ENCODE data around the gene YEATS4.

Gene YEATS4

DNA sequence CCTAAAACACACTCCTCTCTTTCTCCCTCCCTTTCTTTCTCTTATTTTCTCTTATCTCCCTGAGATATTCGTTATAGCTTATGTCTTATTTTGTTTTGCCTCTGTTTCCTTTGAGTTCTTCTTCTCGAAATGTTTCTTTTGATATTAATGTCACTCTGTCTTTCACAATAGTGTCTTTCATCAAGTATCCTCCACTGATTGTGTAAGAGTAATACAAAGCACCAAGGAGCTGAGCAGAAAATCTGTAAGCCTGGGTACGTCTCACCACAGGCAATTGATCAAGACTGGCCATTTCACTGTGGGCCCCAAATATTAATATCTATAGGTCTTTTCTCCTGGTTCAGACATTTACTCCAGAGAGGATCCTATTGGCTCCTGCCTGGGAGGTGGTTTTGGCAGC is 16.2 kb upstream of the YEATS4 start:
- no peak for DNase-seq

DNA sequence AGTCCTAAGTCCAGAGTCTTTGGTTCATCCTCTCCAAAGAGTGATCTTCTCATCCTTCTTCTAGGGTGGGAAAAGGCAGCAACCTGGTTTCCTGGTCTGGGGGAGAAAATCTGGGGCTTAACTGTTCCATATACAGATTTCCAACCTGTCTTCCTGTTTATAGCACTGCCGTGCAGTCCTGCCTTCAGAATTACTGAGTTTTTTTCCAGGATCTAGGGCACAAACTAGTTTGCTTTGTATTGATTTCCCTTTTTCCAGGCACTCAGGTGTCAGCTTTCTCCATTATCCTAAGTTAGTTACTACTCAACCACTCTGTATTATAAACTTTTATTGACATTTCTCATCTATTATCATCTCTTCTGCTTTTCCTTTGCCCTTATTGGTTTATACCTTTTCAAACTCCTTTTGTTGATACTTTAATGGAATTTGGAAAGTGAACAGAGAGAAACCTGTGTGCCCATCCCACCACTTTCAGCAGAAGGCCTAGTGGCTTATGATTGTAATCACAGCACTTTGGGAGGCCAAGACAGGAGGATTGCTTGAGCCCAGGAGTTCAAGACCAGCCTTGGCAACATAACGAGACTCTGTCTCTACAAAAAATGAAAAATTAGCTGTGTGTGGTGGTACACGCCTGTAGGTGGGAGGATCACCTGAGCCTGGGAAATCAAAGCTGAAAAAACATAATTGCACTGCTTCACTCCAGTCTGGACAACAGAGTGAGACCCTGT is 15.5 kb upstream of the YEATS4 start:
- DNase-seq, result no peak

DNA sequence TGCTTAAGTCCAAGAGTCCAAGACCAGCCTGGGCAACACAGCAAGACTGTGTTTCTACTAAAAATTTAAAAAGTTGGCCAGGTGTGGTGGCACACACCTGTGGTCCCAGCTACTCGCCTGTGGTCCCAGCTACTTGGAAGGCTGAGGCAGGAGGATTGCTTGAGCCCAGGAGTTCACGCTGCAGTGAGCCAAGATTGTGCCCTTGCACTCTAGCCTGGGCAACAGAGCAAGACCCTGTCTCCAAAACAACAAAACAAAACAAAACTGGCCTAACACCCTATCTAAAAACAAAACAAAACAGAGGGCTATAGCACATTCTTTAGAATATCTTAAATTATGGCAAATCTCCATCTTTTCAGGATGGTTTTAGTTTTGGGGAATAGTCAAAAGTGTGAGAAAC is 14.5 kb upstream of the YEATS4 start:
- no peak for DNase-seq

DNA sequence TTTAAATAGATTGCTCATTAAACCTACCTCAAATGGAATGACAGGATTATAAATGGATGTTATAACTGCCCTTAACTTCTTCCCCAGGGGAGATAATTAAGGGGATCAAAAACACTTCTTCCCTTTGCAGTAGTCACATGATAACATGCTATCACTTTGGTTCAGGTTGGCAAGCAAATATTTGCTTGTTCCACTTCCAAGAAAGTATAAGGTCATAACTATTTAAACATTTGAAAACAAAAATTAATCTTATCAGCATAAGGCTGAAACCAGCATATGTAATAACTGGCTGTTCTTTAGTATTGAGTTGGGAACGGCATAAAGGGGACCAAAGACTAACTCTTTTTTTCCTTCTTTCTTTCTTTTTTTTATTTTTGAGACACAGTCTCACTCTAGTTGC is 13.8 kb upstream of the YEATS4 start:
- no peak for DNase-seq

DNA sequence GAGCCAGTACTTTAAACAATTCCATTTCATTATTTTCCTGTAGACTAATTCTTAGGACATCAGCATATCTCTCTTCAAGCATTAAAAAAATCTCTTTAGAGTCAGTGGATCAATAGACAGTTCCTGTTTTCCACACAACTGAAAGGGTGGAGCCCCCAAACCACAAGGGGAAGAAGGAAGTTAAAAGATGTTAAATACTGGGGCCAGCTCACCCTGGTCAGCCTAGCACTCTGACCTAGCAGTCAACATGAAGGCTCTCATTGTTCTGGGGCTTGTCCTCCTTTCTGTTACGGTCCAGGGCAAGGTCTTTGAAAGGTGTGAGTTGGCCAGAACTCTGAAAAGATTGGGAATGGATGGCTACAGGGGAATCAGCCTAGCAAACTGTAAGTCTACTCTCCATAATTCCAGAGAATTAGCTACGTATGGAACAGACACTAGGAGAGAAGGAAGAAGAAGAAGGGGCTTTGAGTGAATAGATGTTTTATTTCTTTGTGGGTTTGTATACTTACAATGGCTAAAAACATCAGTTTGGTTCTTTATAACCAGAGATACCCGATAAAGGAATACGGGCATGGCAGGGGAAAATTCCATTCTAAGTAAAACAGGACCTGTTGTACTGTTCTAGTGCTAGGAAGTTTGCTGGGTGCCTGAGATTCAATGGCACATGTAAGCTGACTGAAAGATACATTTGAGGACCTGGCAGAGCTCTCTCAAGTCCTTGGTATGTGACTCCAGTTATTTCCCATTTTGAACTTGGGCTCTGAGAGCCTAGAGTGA is 11.2 kb upstream of the YEATS4 start, which contains the start of gene LYZ:
LYZ (plus strand) TSS at position 220 of the 777 bp plus-strand sequence; CDS start at position 248, 28 bp downstream.
- DNase-seq, result no peak

DNA sequence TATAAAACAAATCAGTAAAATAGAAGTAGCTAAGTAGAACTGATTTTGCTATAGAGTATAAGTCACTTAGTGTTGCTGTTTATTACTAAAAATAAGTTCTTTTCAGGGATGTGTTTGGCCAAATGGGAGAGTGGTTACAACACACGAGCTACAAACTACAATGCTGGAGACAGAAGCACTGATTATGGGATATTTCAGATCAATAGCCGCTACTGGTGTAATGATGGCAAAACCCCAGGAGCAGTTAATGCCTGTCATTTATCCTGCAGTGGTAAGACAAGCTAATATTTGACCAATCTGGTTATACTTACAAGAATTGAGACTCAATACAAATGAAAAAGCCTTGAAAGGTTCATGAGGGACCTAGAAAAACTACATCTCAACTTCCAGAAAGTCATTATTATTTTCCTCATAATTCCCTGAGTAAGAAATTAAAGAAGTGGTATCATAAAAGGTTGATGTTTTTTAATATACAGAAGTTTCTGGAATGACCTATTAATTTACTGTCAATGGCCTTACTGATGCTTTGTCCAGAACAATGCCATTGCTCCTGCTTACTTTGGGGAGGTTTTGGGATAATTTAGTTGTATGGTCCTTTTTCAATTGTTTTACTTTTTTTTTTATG is 9.4 kb upstream of the YEATS4 start:
- DNase-seq, result no peak

DNA sequence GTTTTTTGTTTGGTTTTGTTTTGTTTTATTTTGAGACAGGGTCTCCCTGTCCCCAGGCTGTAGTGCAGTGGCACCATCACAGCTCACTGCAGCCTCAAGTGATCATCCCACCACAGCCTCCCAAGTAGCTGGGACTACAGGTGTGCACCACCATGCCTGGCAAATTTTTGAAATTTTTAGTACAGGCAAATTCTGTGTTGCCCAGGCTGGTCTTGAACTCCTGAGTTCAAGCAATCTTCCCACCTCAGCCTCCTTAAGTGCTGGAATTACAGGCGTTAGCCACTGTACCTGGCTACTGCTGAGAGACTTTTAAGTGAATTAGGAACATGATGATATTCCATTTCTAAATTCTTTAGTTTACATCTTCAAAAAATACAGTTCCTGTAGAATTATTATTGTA is 8.8 kb upstream of the YEATS4 start:
- no peak for DNase-seq

DNA sequence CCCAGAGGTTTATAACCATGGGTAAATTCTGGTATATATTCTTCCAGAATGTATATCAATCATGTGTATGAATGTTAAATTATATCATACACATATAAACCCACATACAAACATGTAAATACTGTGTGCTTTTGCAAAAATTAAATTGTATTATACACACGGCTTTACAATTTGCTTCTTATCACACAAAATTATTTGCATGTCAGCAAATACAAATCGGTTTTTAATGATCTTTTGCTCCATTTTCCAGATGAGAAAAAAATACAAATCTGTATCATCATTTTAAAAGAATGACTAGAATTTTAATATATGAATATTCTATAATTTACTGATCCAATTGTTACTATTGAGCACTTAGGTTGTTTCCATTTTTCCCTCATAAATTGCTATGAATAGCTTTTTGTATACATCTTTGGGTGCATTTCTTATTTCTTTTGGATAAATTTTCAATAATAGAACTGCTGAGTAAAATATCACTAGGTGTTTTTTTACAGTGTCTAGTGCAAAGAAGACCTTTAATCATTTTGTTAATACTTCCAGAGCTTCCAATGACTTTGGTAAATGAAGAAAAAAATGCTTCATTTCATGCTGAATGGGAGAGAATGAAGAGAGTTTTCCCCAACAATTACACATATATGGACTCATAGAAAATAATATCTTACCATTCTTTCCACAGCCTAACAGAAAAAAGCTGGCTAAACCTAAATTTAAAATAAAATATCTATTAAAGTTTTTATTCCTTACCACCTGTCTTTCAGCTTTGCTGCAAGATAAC is 7.9 kb upstream of the YEATS4 start:
- DNase-seq, result no peak

DNA sequence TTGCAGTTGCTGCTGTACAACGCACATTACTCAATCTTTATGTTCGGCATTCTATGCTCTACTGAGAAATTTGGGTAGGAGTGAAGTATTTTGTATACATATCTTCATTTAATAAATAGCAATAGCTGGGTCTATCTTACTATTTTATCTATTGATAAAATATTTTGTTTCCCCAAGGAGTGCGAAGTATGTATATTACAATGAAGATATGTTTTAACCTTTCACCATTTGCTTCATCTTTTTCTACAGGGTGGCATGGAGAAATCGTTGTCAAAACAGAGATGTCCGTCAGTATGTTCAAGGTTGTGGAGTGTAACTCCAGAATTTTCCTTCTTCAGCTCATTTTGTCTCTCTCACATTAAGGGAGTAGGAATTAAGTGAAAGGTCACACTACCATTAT is 6.6 kb upstream of the YEATS4 start:
- no peak for DNase-seq

DNA sequence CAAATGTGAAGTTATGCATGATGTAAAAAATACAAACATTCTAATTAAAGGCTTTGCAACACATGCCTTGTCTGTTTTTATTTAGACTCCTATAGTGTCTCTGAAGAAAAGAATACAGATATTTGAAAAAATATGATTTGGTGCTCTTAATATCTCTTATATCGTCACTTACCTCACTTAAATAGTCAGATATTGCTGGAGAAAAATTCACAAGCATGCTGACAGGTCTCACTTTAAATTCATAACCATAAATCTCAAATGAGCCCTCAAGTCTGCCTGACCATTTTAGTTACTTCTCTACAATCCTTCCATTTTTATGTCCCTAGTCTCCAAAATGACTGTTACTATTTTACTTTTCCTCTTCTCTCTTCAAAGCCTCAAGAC is 5.4 kb upstream of the YEATS4 start:
- DNase-seq, result no peak

DNA sequence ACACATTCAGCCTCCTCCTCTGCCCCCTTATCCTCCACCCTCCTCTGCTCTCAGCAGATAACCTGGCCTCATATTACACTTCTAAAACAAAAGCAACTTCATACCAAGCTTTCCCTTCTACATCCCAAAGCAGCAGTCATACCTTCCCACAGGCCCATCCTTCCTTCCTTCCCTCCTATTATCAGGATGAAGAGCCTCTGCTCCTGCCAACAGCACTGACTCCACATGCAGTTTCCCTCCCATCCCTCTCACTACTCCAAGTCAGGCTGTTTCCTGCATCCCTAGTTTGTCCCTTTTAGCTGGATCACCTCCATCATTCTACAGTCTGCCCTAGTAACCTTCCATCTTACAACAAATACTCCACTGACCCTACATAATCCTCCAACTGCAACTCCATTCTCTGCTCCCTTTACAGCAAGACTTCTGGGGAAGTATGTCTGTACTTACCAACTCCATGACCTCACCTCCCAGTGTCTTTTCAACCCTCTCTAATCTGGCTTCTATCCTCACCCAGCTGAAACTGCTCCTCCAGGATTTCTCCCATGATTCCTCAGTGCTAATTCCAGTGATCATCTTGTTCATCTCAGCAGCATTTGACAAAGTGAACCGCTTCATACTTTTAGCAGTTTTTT is 4.9 kb upstream of the YEATS4 start:
- DNase-seq, result no peak

DNA sequence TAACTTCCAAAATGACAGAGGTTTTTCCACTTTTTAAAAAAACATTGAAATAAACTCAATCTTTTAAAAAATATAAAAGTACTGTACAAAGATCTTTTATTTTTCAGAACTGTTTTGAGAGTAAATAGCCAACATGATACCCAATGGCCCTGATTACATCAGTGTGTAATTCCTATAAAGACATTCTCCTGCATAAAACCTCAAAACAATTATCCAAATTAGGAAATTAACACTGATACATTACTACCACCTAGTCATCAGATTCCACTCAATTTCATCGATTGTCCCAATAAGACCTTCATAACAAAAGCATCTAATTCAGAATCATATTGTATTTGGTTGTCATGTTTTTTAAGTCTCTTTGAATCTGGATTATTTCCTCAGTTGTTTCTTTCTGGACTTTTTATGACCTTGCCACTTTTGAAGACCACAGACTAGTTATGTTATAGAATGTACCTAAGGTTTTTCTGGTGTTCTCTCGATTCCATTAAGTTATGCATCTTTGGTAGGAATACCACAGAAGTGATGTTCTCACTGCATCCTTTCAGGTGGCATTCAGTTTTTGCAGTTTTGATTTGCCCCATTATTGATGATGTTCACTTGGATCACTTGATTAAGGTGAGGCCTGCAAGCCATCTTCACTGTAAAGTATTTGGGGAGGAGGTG is 4.0 kb upstream of the YEATS4 start:
- DNase-seq, result no peak

DNA sequence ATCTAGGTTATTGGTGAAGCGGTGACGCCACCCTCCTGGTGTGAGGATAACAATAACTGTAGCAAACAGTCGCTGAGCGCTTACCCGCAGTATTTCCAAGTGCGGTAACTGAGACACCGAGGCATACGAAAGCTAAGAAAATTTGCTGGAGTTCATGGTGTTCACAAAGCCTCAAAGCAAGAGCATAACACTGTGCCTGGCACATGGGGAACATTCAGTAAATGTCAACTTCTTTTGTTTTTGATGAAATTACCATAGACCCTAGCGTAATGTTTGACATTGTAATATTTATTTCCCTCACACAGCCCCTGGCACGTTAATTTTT is 767 bp downstream of the YEATS4 start:
- no peak for DNase-seq

DNA sequence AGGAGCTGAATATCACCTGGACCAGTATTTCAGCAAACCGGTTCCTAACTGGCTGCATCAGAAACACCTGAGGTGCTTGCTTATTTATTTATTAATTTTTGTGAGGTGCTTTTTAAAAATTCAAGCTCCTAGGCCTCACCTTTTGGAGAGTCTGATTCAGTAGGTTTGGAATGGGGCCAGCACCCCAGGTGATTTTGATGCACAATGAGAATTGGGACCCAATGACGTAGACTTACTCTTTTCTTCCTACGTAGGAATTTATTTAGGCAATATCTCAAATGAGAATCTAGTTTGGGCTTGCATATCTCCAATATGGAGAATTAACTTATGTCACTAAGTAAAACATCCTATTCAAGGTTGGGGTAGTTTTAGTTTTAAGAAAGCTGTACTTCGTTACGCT is 7.3 kb downstream of the YEATS4 start:
- DNase-seq, result no peak

DNA sequence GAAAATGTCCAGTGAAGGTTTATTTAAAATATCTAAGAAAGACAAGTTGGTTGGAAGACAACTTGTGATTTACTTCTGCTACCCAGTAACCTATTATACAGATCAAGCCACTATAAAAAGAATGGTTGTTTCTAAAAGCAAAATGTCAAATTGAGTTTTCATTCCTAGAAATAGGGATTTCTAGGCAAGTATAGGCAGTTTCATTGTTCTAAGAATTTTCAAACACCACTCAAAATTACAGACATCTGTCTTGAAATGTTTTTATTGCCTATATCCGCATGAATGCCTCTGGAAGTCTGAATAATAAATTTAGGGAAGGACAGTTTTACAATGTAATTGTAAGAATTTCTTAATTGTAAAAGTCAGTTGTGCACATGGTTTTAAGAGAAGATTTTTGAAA is 8.6 kb downstream of the YEATS4 start:
- no peak for DNase-seq

DNA sequence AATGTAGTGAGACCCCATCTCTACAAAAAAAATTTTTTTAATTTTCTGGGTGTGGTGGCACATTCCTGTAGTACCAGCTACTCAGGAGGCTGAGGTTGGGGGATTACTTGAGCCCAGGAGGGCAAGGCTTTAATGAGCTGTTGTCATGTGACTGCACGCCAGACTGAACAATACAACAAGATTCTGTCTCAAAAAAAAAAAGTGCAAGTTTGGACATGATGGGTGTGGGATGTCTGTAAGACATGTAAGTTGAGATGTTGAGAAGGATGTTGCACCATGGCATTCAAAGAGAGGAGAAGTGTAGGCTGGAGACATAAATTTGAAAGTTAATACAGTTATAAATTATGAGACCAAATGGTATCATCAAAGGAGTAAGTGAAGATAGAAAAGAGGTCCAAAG is 23.5 kb downstream of the YEATS4 start:
- no peak for DNase-seq

DNA sequence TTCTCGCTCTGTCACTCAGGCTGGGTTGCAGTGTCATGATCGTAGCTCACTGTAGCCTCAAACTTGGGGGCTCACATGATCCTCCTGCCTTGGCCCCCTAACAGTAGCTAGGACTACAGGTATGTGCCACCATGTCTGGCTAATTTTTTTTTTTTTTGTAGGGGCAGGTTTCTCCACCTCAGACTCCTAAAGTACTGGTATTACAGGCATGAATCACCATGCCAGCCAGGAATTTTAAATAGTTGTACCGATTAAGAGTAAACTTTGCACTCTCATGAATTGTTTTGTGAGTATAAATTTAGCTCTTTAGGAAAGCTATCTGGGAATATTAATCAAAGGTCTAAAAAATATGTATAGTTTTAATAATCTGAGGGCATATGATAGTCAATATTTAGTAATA is 25.5 kb downstream of the YEATS4 start:
- no peak for DNase-seq

DNA sequence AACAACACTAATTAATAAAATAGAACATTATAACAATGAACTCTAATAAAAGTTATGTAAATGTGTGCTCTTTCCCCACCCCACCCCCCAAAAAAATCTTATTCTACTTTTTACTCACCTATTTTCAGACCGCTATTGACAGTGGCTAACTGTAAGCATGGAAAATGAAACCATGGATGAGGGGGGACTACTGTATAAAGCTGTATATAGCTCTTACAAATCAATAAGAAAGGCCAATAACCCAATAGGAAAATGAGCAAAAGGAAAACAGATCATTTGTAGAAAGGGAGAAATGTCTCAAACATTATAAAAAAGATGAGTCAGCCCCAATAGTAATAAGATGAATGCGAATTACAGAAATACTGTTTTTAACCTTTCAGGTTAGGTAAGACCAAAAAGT is 27.4 kb downstream of the YEATS4 start:
- no peak for DNase-seq

DNA sequence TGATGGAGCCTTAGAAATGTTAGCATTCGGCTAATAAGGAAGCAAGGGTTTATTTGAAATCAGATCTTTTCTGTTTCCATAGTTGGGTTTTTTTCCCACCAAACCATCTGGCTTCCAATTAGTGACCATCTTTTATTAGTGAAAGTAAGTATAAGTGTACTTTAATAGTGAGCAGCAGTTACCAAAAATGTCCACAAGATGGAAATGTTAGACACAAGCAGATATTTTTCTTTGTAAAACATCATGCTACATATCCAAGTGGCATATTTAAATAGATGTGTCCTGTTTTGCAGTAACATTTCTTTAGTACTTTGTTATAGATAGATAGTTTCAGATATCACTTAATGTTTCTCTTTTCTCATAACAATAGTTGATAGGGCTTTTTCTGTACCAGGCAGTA is 28.8 kb downstream of the YEATS4 start:
- DNase-seq, result no peak

DNA sequence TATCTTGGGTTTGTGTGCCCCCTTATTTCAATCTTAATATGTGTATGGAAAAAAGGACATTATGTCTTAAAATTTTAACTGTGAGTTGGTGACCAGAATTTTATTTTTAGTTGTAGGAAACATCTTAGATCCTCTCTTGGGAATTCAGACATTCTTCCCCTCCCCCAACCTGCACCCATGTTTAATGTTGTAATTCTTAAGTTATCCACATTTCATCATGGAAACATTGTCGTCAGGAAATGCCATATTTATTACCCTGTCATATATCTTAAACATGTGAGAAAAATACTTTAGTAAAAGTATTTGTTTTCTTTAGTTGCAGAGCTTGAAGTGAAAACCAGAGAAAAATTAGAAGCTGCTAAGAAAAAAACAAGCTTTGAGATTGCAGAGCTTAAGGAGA is 30.3 kb downstream of the YEATS4 start:
- no peak for DNase-seq

DNA sequence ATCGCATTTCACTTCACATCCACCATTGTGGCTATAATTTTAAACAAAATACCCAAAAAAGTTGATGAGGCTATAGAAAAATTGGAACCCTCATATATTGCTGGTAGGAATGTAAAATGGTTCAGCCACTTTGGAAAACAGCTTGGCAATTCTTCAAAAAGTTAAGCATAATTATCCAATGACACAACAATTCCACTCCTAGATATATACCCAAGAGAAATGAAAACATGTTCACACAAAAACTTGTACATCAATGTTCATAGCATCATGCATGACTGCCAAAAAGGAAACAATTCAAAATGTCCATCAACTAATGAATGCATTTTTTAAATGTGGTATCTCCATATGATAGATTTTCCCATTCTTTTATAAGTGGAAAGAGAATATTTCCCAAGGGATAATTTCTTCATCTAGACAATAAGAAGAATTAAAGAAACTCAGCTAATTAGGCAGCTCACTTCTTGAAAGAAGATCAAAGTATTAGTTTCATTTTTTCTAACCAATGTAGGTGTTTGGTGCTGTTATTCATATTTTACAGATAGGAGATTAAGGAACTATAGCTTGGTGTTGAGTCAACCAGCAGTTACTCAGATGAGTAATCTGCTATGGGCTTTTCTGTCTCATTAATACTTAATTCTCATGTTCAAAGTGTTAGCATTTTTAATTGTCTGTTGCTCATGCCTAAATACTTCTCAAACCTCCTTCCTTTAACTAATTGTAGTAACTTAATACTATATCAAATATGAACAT is 32.8 kb downstream of the YEATS4 start:
- DNase-seq, result no peak

DNA sequence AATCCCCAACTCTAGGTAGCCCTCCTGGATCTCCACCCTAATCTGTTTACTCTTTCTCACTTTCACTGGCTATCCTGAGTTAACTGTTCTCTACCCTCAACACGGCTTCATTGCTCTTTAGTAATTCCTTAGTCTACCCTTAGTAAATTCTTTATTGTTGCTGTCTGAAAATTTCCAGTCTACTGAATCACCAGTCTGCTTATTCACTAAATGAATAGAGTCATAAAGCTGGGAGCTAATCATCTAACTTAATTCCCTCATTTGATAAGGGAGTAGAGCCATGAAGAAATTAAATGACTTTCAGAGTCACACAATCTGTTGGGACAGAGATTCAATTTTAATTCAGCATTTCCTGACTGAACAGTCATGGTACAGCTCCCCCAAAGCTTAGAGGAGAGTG is 36.5 kb downstream of the YEATS4 start:
- no peak for DNase-seq
